NT2/D1 (cell line): ENCODE data around the gene NFYC.

ENCODE experiments used
- SUZ12 ChIP-seq: IDR thresholded peaks from 2 replicates; pipeline ENCODE4 v1.6.1; 2011; ENCODE audit not compliant: insufficient read length, insufficient read depth; ENCODE audit errors: extremely low read depth
- YY1 ChIP-seq: IDR thresholded peaks from 2 replicates; pipeline ENCODE4 v1.6.1; 2011; ENCODE audit not compliant: insufficient read length, insufficient read depth
- ZNF274 ChIP-seq: IDR thresholded peaks from 2 replicates; pipeline ENCODE4 v1.6.1; 2011; ENCODE audit warnings: mild to moderate bottlenecking, low read depth, low read length

- TF ChIP-seq SUZ12 (no peak), ZNF274 (no peak), YY1 (no peak)
These were observed 3.8 kb upstream of the NFYC start for GRCh38 chr1:40687661-40688060.
